ENCODE results near the gene SNX24. TPM values are rescaled to one million over a fixed set of nuclear protein-coding genes. Genes with fewer than 3 reads are reported as not detected.

The SNX24 gene
- total RNA-seq, 1 experiment from 2014 or later: 13.9 TPM

DNA sequence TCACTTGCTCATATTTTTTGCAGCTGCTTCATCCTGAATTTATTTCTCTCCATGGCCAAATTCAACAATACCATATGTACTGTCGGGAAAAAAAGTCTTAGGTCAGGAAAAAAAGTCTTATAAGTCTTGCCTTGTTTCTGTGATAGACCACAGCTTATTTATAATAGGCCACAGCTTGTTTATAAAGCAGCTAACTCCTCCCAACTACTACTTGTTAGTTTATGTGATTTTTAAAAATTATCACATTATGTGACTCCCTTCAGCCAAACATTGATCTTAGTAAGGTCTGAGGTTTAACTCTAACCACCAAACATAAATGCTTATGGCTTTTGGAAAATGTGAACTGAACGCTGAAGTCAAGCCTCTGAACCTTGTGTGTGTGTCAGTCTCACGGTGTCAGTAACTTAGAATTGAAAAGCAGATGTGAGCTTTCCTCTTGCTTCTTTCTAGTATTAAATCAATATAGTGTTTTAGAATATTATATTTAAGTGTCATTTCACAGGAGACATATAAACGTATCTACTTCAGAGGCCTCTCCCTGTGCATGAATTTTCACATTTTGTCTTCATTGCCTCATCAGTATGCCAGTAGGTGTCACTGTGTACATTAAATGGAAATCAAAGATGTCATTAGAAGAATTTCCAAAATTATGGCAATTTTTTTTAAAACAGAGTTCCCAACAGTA lies 51.3 kb downstream of the SNX24 start:
- no peak overlapping the region for H2BK15ac ChIP-seq (ENCODE audit: low read depth, low read length)
- no peak overlapping the region for H4K5ac ChIP-seq (ENCODE audit: insufficient read length, low read depth, low read length)
- Mint-ChIP-seq H3K4me1 (no peaks in the 10 kb centered on the region), H3K9me3 (no peaks in the 10 kb centered on the region), H3K27ac (no peak overlapping the region), H3K27me3 (ENCODE audit: low read depth) (no peaks in the 10 kb centered on the region), H3K36me3 (ENCODE audit: insufficient read depth in 1 of 3, low read depth in 3 of 3) (no peaks in the 10 kb centered on the region), H3K4me3 (no peak overlapping the region)
- H2AK5ac ChIP-seq (ENCODE audit: insufficient read length, low read length): no peak overlapping the region
- no peak overlapping the region for H4K8ac ChIP-seq (replicated peaks; ENCODE audit: insufficient read length, low read depth, low read length)
- no peak overlapping the region for H2BK12ac ChIP-seq (ENCODE audit: insufficient read length, low read depth, low read length)
- H3K23ac ChIP-seq (ENCODE audit: insufficient read length, low read depth, low read length): no peak overlapping the region
- H3T11ph ChIP-seq (ENCODE audit: low read length): no peak overlapping the region
- no peak overlapping the region for H4K91ac ChIP-seq (ENCODE audit: insufficient read length, low read depth, low read length)
- H2BK5ac ChIP-seq (ENCODE audit: insufficient read length, low read length): no peak overlapping the region
- no peak overlapping the region for H3K4me2 ChIP-seq (ENCODE audit: insufficient read depth, insufficient read length, low read length)
- H2AFZ ChIP-seq (ENCODE audit: low read length): no peak overlapping the region
- no peak overlapping the region for H3K27ac ChIP-seq (ENCODE audit: insufficient read length, low read depth, low read length)
- no peaks in the 10 kb centered on the region for H3K79me1 ChIP-seq (ENCODE audit: insufficient read depth, low read depth, low read length, poor library complexity, severe bottlenecking)
- H3K4me1 ChIP-seq (ENCODE audit: insufficient read depth, low read length): no peaks in the 10 kb centered on the region
- no peak overlapping the region for H3K56ac ChIP-seq (ENCODE audit: insufficient read length, low read depth, low read length)
- H3K4ac ChIP-seq (ENCODE audit: low read depth, low read length): no peak overlapping the region
- no peak overlapping the region for H3K14ac ChIP-seq (ENCODE audit: insufficient read depth, low read length)
- H3K23me2 ChIP-seq (ENCODE audit: insufficient read length, low read depth, low read length, poor library complexity, severe bottlenecking): no peaks in the 10 kb centered on the region
- no peak for DNase-seq
- no CpG with 5 or more reads among the region's 4 CpGs for WGBS (ENCODE audit: extremely low coverage, insufficient read length, low lambda C conversion rate)
- TF ChIP-seq CTCF (conservative IDR thresholded peaks at IDR 0.05): peak; percentile 66
- H4K20me1 ChIP-seq (ENCODE audit: control insufficient read depth, insufficient read depth, insufficient read length): no peaks in the 10 kb centered on the region
- H3K9me3 ChIP-seq (ENCODE audit: control insufficient read depth, low read depth, low read length): no peaks in the 10 kb centered on the region
- H2BK20ac ChIP-seq (ENCODE audit: low read depth, low read length, poor library complexity, severe bottlenecking): no peak overlapping the region
- no peaks in the 10 kb centered on the region for H3K79me2 ChIP-seq (ENCODE audit: insufficient read depth, low read length)
- no peak overlapping the region for H3K18ac ChIP-seq (ENCODE audit: insufficient read length, low read depth, low read length)
- H2BK120ac ChIP-seq (ENCODE audit: low read depth, low read length, poor library complexity, severe bottlenecking): no peak overlapping the region
- H3K9ac ChIP-seq (ENCODE audit: extremely low read depth, insufficient read length, low read length): no peak overlapping the region
- no peaks in the 10 kb centered on the region for H3K27me3 ChIP-seq (ENCODE audit: insufficient read depth, low read length)
